Lower leg skin (tissue), 4 donors: ENCODE measurements around the gene BICRA. TPM values are rescaled to one million over a fixed set of nuclear protein-coding genes. Genes with fewer than 3 reads are reported as not detected.

Source experiments
- DNase-seq, 2 donors: peaks; one replicate each; pipeline ENCODE4 v3.0.0-alpha.2; 2019; ENCODE audit warnings: low spot score in 2 of 2
- H3K4me3 ChIP-seq: fragments of 200-600 bp; sonication (generic); 2 replicates; pipeline ENCODE4 v1.5.1; 2017; ENCODE audit warnings: mild to moderate bottlenecking, low read depth; ENCODE audit not compliant: poor library complexity, severe bottlenecking
- CTCF ChIP-seq, 3 donors: fragments of 450-650 bp; IDR thresholded peaks; one replicate each; pipeline ENCODE4 v1.5.1; 2016; ENCODE audit warnings: antibody characterized with exemption in 3 of 3, mild to moderate bottlenecking in 3 of 3, moderate library complexity in 2 of 3
- POLR2A ChIP-seq, 2 donors: fragments of 450-650 bp; IDR thresholded peaks; one replicate each; pipeline ENCODE4 v1.6.1; 2016 to 2017; ENCODE audit warnings: antibody characterized with exemption in 2 of 2, mild to moderate bottlenecking in 1 of 2, moderate library complexity in 1 of 2
- WGBS, 2 donors: methylation state at CpG; one replicate each; pipeline ENCODE4 v1.1.5; 2018; 5-methylcytosine and 5-hydroxymethylcytosine counted together
- intact Hi-C: fragments of 100-400 bp; cut with DNase I; formaldehyde crosslinking; loops from one replicate; pipeline ENCODE4 v1.15.0; 2023; ENCODE audit warnings: low total_unique reads
- total RNA-seq, 4 donors: library from RNA; depleted of rRNA; stranded (reverse); fragments of >200 nt; gene quantifications; one replicate each; pipeline ENCODE4 v1.1.0, GENCODE V29; 2016

The BICRA gene
- total RNA-seq, 4 donors from 2014 or later = 12.5 to 25.4 (median 18.4) TPM

DNA sequence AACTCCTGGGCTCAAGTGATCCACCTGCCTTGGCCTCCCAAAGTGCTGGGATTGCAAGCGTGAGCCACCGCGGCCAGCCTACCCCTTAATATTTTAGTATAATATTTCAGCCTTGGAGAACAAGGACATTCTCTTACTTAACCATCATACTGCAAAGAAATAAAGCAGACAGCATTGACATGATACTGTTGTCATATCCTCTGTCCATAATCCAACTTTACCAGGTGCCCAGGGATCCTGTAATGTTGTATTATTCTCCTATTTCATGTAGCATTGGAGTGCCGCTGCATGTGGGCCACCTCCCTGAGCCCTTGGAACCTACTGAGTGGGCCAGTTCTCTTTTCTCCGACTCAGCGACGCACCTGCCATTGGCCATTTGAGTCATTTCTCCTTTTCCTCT is 82.8 kb downstream of the BICRA start:
- 55 to 71% methylated on average over 7 of the region's 7 CpGs for WGBS, 2 donors
- intact Hi-C loops = loop anchor here (5.0 kb wide), 1 partner anchor 244 kb away; no protein-coding TSS in a partner anchor
- no peak overlapping the region for H3K4me3 ChIP-seq
- no peak for TF ChIP-seq CTCF (IDR thresholded peaks at IDR 0.05)
- no peak for TF ChIP-seq POLR2A (IDR thresholded peaks at IDR 0.05)
- DNase-seq = no peak

DNA sequence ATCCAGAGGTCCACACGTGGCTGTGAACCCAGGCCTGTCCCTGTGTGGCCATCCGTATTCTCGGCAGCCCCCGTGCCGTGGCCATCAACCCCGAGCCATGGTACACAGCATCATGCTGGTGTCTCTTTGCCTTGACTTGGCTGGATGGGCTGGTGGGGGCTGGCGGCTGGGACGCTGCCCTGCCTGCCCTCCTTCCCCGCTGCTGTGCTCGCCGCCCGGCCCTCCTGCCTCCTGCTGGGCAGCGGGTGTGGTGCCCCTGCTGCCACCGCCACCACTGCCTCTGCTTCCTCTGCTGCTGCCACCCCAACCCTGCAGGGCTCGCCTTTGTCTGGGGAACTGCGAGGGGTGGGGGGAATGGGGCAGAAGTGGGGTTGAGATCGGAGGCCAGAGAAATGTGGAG is 84.6 kb downstream of the BICRA start:
- intact Hi-C loops = loop anchor here (5.0 kb wide), 1 partner anchor 246 kb away; no protein-coding TSS in a partner anchor
- DNase-seq = no peak
- TF ChIP-seq POLR2A (IDR thresholded peaks at IDR 0.05) (no peak), CTCF (IDR thresholded peaks at IDR 0.05) (no peak)
- H3K4me3 ChIP-seq = no peak overlapping the region
- 90% methylated on average over 17 of the region's 17 CpGs for WGBS, 2 donors

DNA sequence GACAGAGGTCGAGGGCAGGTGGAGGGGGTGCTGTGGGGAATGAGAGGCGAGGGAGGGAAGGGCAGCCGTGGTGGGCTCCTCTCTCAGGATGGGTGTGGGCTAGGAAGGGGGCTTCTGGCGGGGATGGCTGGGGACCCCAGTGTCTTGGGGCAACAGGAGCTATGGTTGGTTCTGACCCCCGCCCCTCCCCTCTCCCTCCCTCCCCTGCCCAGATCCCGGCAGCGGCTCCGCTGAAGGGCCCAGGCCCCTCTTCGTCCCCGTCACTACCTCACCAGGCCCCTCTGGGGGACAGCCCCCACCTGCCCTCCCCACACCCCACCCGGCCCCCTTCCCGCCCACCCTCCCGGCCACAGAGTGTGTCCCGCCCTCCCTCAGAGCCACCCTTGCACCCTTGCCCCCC is 85.0 kb downstream of the BICRA start:
- 90 to 93% methylated on average over 10 to 14 of the region's 14 CpGs for WGBS, 2 donors
- TF ChIP-seq CTCF (IDR thresholded peaks at IDR 0.05) (no peak), POLR2A (IDR thresholded peaks at IDR 0.05) (no peak)
- intact Hi-C loops = loop anchor here (5.0 kb wide), 1 partner anchor 247 kb away; no protein-coding TSS in a partner anchor
- DNase-seq = no peak
- H3K4me3 ChIP-seq = no peak overlapping the region

- DNase-seq = no peak
- intact Hi-C loops = loop anchor here (5.0 kb wide), 2 partner anchors 247 to 257 kb away; no protein-coding TSS in a partner anchor
- no peak overlapping the region for H3K4me3 ChIP-seq
- 88 to 90% methylated on average over 28 of the region's 28 CpGs for WGBS, 2 donors
- TF ChIP-seq CTCF (IDR thresholded peaks at IDR 0.05) = no peak
- no peak for TF ChIP-seq POLR2A (IDR thresholded peaks at IDR 0.05)
Observed at GRCh38 chr19:47694466-47695273, 85.7 kb downstream of the BICRA start.

DNA sequence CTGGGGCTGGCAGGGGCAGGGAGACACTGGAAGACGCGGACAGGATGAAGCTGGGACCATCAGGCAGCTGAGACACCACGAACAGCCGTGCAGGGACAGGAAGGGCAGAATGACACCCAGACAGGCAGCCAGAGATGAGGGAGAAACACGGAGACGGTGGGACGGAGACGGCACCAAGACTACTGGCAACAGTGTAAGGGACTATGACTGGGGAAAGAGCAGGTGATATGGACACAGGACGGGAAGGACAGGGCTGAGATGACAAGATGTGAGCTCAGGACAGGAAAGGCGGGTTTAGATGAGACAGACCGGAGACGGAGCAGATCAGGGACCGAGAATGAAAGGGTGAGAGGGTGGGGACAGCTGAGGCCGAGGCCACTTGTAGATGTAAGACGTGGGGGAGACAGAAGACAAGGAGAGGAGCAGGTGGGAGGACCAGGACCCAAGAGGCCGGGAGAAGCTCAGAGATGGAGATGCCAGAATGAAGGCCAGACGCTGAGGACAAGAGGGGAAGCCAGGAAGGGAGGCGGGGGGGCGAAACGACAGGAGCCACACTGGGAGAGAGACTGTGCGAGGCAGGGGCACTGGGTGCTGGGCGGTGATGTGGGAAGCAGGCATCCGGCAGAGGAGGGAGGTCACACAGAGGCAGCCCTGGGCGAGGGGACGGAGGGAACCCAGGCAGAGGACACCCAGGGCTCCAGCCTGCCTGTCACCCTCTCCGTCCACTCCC is 86.8 kb downstream of the BICRA start:
- TF ChIP-seq CTCF (IDR thresholded peaks at IDR 0.05) = no peak
- TF ChIP-seq POLR2A (IDR thresholded peaks at IDR 0.05) = no peak
- no peak for DNase-seq
- intact Hi-C loops = loop anchor here (5.0 kb wide), 1 partner anchor 258 kb away; no protein-coding TSS in a partner anchor
- H3K4me3 ChIP-seq = no peak overlapping the region
- WGBS, 2 donors = 89 to 92% methylated on average over 25 to 26 of the region's 26 CpGs
